ENCODE results near the gene PSMG2. TPM values are rescaled to one million over a fixed set of nuclear protein-coding genes. Genes with fewer than 3 reads are reported as not detected.

PSMG2 gene
- total and polyA plus RNA-seq, 9 donors, result 51.9 to 114 (median 66.8) TPM

GRCh38 chr18:12772111-12772510 is 69.3 kb downstream of the PSMG2 start:
- intact Hi-C loops (cut with DNase I), result no loop called here
- TF ChIP-seq EP300 (IDR thresholded peaks at IDR 0.05), result no peak
- TF ChIP-seq POLR2A (IDR thresholded peaks at IDR 0.05), result no peak
- no peak for TF ChIP-seq CTCF (IDR thresholded peaks at IDR 0.05)
- Histone ChIP-seq H3K4me1 (ENCODE audit: insufficient read depth) (no peaks in the 10 kb centered on the region), H3K27ac (no peak overlapping the region), H3K4me3 (no peak overlapping the region), H3K9me3 (no peaks in the 10 kb centered on the region), H3K27me3 (no peaks in the 10 kb centered on the region), H3K36me3 (no peaks in the 10 kb centered on the region)
- 66 to 80% (median 67%) methylated on average over 6 of the region's 6 CpGs for WGBS, 3 donors
- no peak for DNase-seq

GRCh38 chr18:12773369-12773768 is 70.5 kb downstream of the PSMG2 start:
- 85 to 90% (median 86%) methylated on average over 5 of the region's 5 CpGs for WGBS, 3 donors
- DNase-seq, result no peak
- intact Hi-C loops (cut with DNase I), result no loop called here
- Histone ChIP-seq H3K4me3 (no peak overlapping the region), H3K27me3 (no peaks in the 10 kb centered on the region), H3K27ac (no peak overlapping the region), H3K36me3 (no peaks in the 10 kb centered on the region), H3K4me1 (ENCODE audit: insufficient read depth) (no peaks in the 10 kb centered on the region), H3K9me3 (no peaks in the 10 kb centered on the region)
- no peak for TF ChIP-seq CTCF (IDR thresholded peaks at IDR 0.05)
- no peak for TF ChIP-seq POLR2A (IDR thresholded peaks at IDR 0.05)
- no peak for TF ChIP-seq EP300 (IDR thresholded peaks at IDR 0.05)

- intact Hi-C loops (cut with DNase I), result no loop called here
- Histone ChIP-seq H3K27ac (no peak overlapping the region), H3K9me3 (no peaks in the 10 kb centered on the region), H3K4me3 (no peak overlapping the region), H3K36me3 (no peaks in the 10 kb centered on the region), H3K27me3 (no peaks in the 10 kb centered on the region), H3K4me1 (ENCODE audit: insufficient read depth) (no peaks in the 10 kb centered on the region)
- DNase-seq, result no peak
- WGBS, 3 donors, result 86 to 90% (median 86%) methylated on average over 9 of the region's 9 CpGs
- TF ChIP-seq EP300 (IDR thresholded peaks at IDR 0.05) (no peak), CTCF (IDR thresholded peaks at IDR 0.05) (no peak), POLR2A (IDR thresholded peaks at IDR 0.05) (no peak)
Measured at GRCh38 chr18:12774982-12775381, 72.1 kb downstream of the PSMG2 start.

Small RNA genes lying within 50 kb of the gene (small RNA-seq; reads per million reads assigned to genes)
- not detected for gene RF00019

Other genes with a start within 250 kb of the PSMG2 start
- 10 to 100 TPM; 15.3 to 30.2 (median 25.3) TPM for gene SPIRE1, start 44.9 kb upstream of the PSMG2 start, total RNA-seq
- gene SPIRE1, start 44.9 kb upstream of the PSMG2 start, polyA plus RNA-seq, result 10 to 100 TPM in 1 of 2 donors, 1 to 10 TPM in 1; 7.9 to 20.4 TPM
- gene CEP76, start 319 bp upstream of the PSMG2 start, total RNA-seq, result 1 to 10 TPM; 4.8 to 8.3 (median 5.9) TPM
- gene CEP76, start 319 bp upstream of the PSMG2 start, polyA plus RNA-seq, result 1 to 10 TPM; 5.4 to 6.7 TPM
- 10 to 100 TPM; 29.4 to 47.3 (median 36.0) TPM for gene PTPN2, start 181.2 kb downstream of the PSMG2 start, total RNA-seq
- gene PTPN2, start 181.2 kb downstream of the PSMG2 start, polyA plus RNA-seq, result 10 to 100 TPM; 42.3 to 48.1 TPM
- gene SEH1L, start 245.0 kb downstream of the PSMG2 start, total RNA-seq, result 10 to 100 TPM; 17.3 to 56.1 (median 37.9) TPM
- 10 to 100 TPM; 12.3 to 21.3 TPM for gene SEH1L, start 245.0 kb downstream of the PSMG2 start, polyA plus RNA-seq

All from ovary (tissue), 9 donors.